GM21423 (cell line): ENCODE results near the gene TAGAP.

ENCODE experiments used
- ATAC-seq: cut with Tn5 transposase; IDR thresholded peaks from one replicate; pipeline ENCODE4 v1.9.1; 2021; ENCODE audit warnings: mild to moderate bottlenecking, moderate library complexity; ENCODE audit not compliant: unreplicated experiment

Gene TAGAP

GRCh38 chr6:159071843-159072769 lies 27.3 kb upstream of the TAGAP start:
- no peak for ATAC-seq

- ATAC-seq: no peak
Measured at GRCh38 chr6:159068904-159069578, 24.2 kb upstream of the TAGAP start.

GRCh38 chr6:159067334-159067733 lies 22.5 kb upstream of the TAGAP start:
- ATAC-seq: no peak

- ATAC-seq: no peak
Measured at GRCh38 chr6:159066483-159066882, 21.7 kb upstream of the TAGAP start.

- no peak for ATAC-seq
Measured at GRCh38 chr6:159065759-159066329, 21.1 kb upstream of the TAGAP start.

GRCh38 chr6:159065091-159065490 lies 20.3 kb upstream of the TAGAP start:
- no peak for ATAC-seq

- ATAC-seq: no peak
Measured at GRCh38 chr6:159064477-159064876, 19.7 kb upstream of the TAGAP start.

- no peak for ATAC-seq
Measured at GRCh38 chr6:159063549-159063948, 18.8 kb upstream of the TAGAP start.

GRCh38 chr6:159062976-159063375 lies 18.2 kb upstream of the TAGAP start:
- ATAC-seq: no peak

GRCh38 chr6:159062564-159062945 lies 17.8 kb upstream of the TAGAP start:
- ATAC-seq: peak; percentile 66

GRCh38 chr6:159061805-159062563 lies 17.2 kb upstream of the TAGAP start:
- ATAC-seq: peak; percentile 63

- ATAC-seq: no peak
Measured at GRCh38 chr6:159061146-159061545, 16.4 kb upstream of the TAGAP start.

GRCh38 chr6:159059885-159060506 lies 15.2 kb upstream of the TAGAP start:
- ATAC-seq: no peak

- ATAC-seq: no peak
Measured at GRCh38 chr6:159059141-159059540, 14.3 kb upstream of the TAGAP start.

GRCh38 chr6:159056899-159057298 lies 12.1 kb upstream of the TAGAP start:
- no peak for ATAC-seq

GRCh38 chr6:159056432-159056831 lies 11.6 kb upstream of the TAGAP start:
- no peak for ATAC-seq

GRCh38 chr6:159056003-159056402 lies 11.2 kb upstream of the TAGAP start:
- no peak for ATAC-seq

- ATAC-seq: no peak
Measured at GRCh38 chr6:159053781-159054398, 9.1 kb upstream of the TAGAP start.

GRCh38 chr6:159052720-159053119 lies 7.9 kb upstream of the TAGAP start:
- ATAC-seq: no peak
